Ishikawa (cell line): ENCODE results near the gene PCID2.

Source experiments
- CREB1 ChIP-seq: IDR thresholded peaks from 2 replicates; pipeline ENCODE4 v1.6.1; 2012; ENCODE audit warnings: low read depth
- FOXM1 ChIP-seq: IDR thresholded peaks from 2 replicates; pipeline ENCODE4 v1.6.1; 2012; ENCODE audit warnings: low read depth, borderline replicate concordance
- RAD21 ChIP-seq: IDR thresholded peaks from 2 replicates; pipeline ENCODE4 v1.6.1; 2012; ENCODE audit warnings: low read depth
- REST ChIP-seq: IDR thresholded peaks from 2 replicates; pipeline ENCODE4 v1.6.1; 2012; ENCODE audit warnings: low read depth, mild to moderate bottlenecking
- TAF1 ChIP-seq: IDR thresholded peaks from 2 replicates; pipeline ENCODE4 v1.6.1; 2012; ENCODE audit warnings: low read depth, mild to moderate bottlenecking
- TCF12 ChIP-seq: IDR thresholded peaks from 2 replicates; pipeline ENCODE4 v1.6.1; 2012; ENCODE audit warnings: low read depth
- USF1 ChIP-seq: IDR thresholded peaks from 2 replicates; pipeline ENCODE4 v1.6.1; 2012

- TF ChIP-seq TAF1 (no peak), TCF12 (no peak), CREB1 (no peak), FOXM1 (no peak), RAD21 (no peak), REST (no peak), USF1 (no peak)
Observed at GRCh38 chr13:113229161-113229560, 20.7 kb upstream of the PCID2 start.
